GM19328 (cell line): ENCODE results near the gene CORO2A.
"Not testable (repeated sequence)": the region's sequence is repeated elsewhere in the genome, so short reads cannot be mapped to it uniquely, and the experiment has no call there.

Experiments
- ATAC-seq: cut with Tn5 transposase; IDR thresholded peaks from one replicate; pipeline ENCODE4 v1.9.1; 2021; ENCODE audit warnings: mild to moderate bottlenecking, moderate library complexity; ENCODE audit not compliant: unreplicated experiment

CORO2A gene

DNA sequence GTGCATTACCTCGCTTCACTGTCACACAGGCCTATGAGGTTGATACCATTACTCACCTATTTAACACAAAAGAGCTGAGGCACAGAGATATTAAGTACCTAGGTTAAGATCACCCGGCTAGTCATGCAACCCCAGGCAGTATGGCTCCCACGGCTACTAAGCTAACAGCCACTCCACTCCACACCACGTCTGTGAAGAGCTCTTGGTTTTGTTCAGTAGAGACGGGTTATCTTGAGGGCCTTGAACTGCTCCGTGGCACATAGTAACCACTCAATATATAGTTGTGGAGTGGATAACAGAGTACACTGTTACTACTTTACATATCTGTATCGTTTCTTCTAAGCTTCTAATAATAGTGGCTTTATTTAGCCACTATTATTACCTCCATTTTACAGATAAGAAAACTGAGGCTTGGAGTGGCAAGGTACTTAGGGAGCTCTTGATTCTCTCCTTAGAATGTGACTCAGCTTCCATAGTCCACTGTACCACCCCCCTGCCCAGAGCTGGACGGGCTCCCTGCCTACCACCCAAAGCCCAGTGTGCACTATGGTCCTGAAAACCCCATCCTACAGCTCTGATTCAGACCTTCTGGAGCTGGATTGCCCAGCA is 1.0 kb upstream of the CORO2A start:
- peak; percentile 7 for ATAC-seq

DNA sequence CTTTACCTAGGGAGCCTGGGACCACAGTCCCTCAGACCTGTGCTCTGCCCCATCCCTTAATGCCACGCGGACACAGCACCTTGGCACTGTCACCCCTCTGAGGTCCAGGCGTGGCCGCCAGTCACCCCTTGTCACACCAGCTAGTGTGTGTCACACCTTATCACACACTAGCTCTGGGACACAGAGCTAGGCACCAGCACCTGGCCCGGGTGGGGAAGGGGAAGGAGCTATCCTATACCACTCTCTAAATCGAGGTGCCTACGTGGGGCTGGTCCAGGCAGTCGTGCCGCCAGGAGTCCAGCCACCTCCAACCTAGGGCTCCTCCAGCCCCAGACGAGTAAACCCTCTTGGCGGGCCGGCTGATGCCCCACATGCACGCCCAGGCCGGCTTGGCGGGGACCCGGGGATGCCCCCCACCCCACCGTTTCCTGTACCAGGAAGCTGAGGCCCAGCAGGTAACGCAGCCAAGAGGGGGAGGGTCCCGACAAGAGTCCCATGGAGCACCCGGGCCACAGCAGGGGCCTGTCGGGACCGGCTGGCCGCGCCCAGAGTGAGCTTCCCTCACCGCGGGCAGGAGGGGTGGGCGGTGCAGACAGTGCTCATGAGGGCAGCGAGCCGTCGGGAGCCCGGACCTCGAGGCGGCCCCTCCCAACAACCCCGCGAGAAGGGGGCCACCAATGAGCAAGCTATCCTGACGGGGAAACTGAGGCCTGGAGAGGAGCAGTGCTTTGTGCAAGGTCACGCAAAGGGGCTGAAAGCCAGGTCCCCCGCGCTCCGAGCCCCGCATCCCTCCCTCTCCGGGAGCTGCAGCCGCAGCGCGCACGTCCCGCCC is 550 bp downstream of the CORO2A start:
- ATAC-seq: peak; percentile 3

DNA sequence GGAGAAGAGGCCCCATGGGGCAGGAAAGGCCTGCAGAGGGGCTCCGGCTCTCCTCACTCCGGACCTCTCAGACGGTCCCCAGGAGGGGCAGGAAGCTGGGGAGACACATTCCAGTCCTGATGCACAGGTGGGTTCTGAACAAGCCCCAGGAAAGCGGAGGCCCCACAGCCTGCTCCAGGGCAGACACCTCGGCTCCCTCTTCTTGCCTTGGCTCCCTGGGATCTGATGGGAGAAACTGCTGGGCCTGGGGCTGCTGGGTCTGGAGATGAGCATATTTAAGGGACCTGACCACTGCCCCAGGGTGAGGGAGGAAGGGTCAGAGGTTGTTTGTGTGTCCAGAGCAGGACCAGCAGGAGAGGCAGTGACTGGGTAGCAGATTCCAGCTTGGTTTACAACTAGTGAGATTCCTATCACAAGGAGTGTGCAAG is 1.2 kb downstream of the CORO2A start:
- no peak for ATAC-seq

DNA sequence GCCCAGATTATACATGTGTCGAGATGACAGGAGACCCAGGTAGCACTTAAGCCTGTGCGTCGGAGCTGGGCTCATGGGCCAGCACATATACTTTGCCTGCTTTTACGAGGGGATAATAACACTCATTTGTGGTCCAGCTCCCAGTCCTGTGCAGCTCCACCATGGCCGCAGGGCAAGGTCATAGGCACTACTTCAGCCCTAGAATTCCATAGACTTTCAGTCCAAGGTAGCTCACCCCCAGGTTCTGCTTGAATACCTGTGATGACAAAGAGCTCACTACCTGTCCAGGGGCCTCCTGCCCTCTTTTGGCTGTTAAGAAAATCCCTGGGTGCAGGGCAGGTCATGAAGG is 1.7 kb downstream of the CORO2A start:
- no peak for ATAC-seq

DNA sequence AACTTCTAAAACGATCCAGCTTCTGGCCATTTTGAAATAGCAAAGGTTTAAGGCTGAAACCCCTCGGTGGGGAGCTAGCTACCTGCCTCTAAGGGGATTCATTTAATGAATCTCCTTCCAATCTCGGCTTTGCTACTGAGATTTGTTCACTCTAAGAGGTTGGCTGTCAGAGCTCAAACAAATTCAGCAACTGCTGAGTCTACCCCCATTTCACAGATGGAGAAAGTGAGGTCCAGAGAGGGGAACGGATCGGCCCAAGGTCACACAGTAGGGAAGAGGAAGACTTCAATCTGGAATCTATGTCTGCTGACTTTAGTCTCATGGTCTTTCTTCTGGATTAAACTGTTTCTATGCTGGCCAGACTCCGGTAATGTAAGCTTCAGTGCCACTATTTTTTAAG is 3.0 kb downstream of the CORO2A start:
- no peak for ATAC-seq

DNA sequence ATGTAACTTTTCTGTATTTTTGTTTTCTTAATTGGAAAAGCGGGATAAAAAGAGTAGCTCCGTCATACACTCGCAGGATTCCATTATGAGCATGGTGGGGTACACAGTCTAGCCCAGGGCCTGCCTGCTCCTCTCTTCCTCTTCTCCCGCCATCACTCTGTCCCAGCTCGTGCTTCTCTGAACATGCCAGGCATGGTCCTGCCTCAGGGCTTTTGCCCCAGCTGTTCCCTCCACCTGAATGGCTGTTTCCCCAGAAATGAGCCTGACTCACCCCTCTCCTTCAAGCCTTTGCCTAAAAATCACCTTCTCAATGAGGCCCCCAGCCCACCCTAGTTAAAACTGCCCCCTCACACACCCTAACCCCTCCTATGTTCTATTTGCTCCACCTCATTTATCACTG is 4.5 kb downstream of the CORO2A start:
- no peak for ATAC-seq

DNA sequence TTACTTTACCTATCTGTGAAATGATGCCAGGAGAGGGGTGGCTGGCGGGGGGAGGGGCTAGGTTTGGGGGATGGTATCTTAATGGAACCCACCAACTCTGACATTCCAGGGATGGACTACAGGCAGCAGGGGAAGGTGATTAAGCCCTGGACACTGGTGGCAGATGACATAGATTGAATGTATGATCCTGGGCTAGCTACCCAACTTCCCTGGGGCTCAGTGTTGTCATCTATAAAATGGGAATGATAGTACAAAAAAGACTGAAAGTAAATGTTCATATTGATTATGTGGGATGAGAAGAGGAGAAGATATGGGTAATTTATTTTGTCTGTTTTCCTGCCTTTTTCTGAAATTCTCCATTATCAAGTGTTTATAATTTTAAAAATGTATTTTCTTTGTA is 6.2 kb downstream of the CORO2A start:
- no peak for ATAC-seq

DNA sequence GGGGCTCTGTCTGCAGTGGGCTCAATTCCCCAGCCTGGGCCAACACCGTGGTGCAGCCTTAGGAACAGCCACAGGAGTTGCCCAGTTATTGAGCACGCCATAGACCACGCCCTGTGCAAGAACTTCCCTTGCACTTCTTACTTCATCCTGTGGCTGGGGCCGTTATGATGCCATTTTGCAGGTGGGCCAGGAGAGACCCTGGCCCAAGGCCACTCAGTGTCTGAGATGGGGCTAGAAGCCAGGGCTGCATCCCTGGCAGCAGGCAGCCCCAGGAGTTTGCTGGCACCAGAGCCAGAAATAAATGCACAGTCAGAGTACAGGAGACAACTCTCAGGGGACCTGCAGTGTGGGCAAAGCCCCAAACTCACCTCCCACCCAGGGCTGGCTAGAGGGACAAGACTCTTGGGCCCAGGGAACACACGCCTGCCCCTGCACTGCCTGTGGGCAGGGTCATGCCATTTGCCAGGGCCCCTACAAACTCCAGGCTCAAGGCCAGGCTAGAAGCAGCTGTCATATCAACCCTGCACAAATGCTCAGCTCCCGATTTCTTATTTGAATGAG is 6.7 kb downstream of the CORO2A start:
- ATAC-seq: no peak

DNA sequence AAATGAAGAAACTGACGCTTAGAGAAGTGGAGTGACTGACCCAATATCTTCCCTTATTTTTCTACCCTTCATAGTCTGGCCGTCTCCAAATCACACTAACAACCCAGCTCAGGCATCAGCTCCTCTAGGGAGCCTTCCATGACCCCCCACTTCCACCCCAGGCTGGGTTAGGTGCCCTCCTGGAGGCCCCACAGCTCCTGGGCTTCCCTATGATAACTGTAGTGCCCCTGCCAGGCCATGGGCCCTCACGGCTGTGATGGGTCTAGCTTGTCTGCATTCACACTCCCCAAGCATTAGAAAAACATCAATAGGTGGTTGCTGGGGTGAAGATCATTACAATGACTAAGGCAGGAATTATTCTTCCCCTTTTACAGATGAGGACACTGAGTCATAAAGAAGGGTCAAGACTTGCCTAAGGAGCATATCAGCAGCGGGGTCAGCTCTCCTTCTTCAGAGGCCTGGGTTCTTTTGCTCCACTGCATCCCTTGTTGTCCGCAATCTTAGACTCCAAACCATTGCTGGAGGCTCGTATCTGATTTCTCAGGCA is 7.3 kb downstream of the CORO2A start:
- no peak for ATAC-seq

DNA sequence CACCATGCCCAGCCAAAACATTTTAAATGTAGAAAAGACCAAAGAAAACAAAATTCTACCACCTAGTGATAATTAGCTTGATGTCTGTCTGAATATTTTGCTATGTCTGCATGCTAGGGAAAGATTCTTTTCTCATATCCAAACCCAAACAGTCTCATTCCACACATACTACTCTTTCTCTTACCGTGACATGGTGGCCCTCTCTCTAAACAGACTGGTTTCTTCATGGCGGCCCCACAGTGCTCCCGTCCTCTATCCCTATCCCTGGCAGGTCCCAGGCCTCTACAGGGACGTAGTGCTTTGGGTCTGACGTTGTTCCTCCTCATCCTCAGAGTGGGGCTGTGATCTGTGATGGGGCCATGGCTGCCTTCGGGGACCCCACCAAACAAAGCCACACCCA is 8.1 kb downstream of the CORO2A start:
- ATAC-seq: no peak

DNA sequence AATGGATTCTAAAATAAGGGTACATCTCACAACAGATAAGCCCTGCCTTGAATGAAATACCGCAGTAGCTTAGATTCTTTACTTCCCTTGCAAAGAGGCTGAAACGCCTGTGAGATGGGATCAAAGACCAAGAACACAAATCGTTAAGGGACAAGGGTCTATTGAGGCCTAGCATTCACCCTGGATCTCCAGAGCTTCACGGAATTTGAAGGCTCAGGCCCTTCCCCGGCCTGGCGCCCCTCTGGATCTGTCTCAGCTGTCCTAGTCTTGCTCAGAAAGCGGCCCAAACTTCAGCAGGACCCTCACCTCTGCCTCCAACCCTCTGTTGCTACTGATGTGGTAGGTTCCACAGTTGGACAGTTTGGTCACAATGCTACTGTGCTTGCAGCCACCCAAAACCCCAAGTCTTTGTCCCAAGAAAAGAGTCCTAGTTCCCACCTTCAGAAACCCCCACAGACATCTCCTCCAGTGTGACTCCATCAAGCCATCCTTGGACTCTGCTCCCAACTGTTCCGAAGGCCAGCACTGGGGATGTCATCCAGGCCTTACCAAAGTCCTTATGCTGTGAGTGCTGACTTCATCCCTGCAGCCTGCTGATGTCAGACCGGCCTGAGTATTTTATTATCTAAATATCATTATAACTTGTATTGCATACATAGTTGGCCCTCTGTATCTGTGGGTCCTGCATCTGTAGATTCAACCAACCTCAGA is 9.4 kb downstream of the CORO2A start:
- no peak for ATAC-seq

DNA sequence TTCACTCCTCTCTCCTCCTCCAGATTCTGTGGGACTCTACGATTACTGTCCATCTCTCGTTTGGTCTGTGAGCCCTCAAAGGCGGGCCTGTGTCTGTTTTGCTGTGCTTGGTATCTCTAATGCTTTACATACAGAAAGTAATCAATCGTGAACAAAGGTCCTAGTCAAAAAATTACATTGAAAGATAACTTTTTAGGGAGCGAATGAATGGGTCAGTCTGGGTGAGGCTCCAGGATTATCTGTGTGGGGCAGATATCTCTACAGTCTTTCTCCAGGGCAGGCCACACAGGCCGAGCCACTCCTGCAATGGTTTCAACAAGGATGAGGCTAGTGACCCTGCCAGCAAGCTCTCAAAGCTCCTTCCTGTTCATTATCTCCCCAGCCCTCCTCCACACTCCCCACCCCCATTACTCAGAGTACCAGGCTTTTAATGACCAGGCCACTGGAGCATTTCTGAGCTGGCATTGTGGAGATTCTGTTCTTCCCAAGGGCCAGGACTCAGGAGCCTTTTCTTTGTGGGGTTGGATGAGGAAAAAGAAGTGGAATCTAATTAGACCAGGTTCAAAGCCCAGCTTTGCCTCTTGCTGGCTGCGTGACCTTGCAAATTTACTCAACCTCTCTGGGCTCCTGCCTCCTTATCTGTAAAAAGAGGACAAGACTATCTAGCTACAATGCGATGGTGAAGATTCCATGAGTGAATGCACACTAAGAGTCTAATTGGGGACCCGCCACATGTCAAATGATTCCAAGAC is 10.2 kb downstream of the CORO2A start:
- no peak for ATAC-seq

DNA sequence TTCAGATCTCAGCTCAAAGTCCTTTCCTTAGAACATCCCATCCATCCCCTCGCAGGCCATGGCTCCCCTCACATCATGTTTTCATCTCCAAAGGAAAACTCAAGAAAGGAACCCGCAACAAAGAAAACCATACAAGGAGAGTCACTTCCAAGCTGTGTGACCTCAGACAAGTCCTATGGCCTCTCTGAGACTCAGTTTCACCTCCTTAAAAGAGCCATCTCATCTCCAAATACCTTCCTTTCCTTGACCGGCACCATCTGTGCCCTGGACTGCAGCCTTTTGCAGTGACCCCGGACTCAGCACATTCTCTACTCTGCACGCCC is 10.7 kb downstream of the CORO2A start:
- no peak for ATAC-seq

DNA sequence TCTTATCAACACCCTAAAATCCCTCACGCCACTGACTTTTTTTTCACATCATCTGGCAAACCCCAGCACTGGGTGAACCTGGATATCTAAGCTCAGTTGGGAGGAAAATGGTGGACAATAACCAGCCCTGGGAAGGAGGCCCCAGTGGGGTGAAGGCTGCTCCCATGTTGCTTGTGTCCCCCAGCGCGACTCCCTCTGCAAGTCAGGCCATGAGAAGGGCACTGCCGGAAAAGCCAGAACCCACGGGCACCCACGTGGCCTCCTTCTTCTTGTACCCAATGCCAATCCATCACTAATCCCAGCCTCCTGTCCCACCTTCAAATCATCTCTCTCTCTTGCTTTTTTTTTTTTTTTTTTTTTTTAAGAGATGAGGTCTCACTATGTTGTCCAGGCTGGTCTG is 11.4 kb downstream of the CORO2A start:
- no peak for ATAC-seq

DNA sequence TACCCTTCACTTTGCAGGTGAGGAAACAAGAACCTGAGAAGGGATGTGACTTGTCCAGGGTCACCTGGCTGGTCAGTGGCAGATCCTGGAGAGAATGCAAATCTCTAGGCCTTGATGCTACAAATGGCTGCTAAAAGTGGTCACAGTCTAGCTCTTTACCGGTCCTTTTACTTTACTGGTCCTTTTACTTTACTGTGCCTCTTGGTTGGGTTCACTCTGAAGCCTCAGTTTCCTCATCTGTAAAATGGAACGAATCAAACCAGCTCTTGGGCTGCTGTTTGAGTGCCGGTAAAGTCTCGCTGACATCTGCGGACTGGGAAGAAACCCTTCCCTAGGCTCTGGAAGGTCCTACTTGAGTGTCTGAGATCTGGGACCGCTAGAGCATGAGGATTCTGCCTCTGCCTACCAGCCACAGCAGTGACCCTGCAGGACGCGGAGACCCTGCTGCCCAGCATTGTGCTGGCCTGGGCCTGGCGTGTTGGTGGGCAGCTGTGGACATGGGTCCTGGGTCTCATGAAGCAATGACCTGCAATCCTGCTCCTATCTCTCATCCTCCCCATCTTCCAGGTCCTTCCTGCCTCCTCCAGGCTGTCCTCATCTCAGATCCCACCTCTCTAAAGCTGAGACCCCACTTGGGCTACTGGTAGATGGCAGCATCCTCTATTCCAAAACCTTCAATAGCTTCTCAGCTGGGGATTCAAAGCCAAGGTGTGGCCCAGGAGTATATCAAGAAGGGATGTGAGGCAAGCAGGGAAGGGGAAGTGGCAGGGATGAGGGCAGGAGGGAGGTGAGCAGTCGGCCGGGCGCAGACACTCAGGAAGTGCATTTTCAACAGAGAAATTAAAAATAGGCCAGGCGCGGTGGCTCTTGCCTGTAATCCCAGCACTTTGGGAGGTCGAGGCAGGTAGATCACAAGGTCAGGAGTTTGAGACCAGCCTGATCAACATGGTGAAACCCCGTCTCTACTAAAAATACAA is 13.3 kb downstream of the CORO2A start:
- ATAC-seq: no peak

DNA sequence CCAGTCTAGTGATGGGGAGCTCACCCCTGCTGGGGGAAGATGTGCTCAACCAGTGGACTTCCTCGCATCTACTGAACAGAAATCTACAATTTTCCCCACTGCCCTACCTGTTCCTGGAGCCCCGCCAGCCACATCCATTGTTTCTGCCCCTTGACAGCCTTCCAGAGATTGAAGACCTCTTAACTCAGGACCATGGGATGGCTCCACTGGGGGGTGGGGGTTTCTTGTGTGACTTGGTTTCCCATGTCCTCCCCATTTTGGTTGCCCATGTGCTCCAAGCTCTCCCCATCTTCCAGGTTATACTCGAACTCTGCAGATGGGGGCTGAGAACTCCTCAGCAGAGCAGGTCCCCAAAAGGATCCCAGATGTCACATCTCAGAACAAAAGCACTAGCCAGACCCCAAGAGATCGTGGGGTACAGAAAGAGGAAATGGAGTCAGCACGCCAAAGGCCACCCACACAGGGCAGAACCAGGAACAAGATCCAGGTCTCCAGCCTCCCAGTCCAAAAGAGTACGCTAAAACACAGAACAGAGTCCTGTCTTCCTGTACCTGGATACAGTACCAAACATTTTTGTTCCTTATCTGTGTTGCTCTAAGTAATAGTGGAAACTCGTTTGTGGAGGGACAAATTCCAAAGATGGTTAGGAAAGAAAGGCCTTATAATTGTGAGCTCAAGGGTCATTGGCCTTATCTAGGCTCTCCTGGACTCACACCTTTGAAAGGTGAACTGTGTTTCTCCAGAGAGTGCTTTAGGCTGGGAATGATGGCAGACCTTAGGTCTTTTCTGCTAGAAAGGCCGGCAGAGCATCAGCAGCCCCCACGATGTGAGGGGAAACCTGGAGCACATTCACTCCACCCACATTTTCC is 15.8 kb downstream of the CORO2A start:
- no peak for ATAC-seq

DNA sequence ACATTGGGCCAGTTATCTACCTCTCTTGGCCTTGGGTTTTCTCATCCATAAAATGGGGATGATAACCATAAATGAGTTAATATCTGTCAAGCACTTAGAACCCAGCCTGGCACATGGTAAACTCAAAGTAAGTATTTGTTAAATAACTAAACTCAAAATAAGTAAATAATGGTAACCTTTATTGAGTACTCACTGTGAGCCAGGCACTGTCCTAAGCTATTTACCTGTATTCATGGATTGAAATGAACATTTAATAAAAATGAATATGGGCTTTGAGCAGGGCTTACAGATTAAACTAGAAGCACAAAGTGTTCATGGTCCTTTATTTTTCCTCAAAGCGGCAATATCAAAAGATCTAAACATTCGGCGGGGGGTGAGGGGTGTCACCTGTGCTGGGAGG is 16.7 kb downstream of the CORO2A start:
- ATAC-seq: no peak

DNA sequence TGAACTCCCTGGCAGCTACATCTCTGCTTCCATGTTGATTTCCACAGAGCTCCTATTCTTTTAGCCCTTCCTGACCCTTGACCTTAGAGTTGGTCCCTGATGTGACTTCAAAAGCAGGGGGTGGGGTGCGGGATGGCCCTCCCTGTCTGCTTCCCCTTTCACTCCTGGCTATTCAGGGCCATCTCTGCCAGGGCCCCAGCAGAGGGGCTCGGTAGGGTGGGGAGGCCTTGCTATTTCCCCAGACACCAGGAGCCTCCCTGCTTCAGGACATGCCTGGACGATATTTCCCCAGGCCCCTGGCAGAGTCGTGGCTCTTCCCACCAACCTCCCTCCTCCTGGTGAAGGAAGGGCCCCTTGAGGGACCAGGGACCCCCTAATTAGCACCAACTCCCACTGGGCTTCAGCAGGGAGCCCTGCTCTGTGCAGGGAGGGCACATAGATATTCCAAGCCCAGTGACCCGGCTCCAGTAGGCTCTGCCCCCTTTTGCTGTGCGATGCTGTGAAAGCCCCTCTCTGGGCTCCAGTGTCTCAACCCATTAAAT is 17.3 kb downstream of the CORO2A start:
- ATAC-seq: no peak

DNA sequence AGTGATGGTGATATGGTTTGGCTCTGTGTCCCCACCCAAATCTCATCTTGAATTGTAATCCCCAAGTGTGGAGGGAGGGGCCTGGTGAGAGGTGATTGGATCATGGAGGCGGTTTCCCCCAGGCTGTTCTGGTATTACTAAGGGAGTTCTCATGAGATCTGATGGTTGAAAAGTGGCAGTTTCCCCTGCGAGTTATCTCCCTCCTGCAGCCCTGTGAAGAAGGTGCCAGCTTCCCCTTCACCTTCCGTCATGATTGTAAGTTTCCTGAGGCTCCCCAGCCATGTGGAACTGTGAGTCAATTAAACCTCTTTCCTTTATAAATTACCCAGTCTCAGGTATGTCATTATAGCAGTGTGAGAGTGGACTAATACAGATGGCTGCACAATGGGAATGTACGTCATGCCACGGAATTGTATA is 17.9 kb downstream of the CORO2A start:
- ATAC-seq: not testable (repeated sequence)
